ENCODE measurements around the gene RABL3. TPM values are rescaled to one million over a fixed set of nuclear protein-coding genes. Genes with fewer than 3 reads are reported as not detected.

The RABL3 gene, protein sequence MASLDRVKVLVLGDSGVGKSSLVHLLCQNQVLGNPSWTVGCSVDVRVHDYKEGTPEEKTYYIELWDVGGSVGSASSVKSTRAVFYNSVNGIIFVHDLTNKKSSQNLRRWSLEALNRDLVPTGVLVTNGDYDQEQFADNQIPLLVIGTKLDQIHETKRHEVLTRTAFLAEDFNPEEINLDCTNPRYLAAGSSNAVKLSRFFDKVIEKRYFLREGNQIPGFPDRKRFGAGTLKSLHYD
- polyA plus RNA-seq: 32.6 and 61.8 TPM in 2 replicates

DNA sequence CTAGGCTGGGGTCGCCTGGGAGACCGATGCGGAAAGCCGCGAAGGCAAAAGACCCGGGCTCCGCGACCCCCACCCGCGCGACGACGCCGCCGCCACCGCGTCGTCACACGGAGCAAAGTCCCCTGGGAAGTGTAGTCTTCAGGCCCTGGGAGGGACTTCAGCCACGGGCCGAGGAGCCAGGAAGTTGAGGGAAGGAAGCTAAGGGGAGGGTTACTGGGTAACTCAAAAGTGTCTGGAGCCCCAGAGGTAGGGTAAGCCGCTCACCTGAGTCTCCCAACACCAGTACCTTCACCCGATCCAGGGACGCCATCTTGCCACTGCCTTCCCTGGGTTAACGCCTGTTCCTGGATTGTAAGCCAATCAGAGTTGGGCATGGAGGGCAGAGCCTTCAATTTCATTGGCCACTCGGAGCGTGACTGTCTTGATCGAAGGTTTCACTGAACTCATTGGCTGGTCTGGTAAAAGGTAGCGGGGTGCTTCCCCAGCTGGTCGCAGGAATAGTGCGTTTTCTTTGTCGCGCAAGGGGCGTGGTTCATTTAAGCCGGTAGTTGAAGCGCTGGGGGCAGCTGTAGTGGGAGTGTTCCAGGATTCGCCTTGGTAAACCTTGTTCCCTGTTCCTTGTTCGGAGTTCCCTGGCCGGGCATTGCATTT is at the start of gene RABL3, which contains the start of gene GTF2E1:
Gene RABL3, minus strand, starts transcription at position 319 of the 651 bp plus-strand sequence. Its CDS starts 9 bp downstream, at position 310.
Gene GTF2E1, plus strand, starts transcription at position 547 of the 651 bp plus-strand sequence. CDS start 7,809 bp downstream, outside the sequence.

DNA sequence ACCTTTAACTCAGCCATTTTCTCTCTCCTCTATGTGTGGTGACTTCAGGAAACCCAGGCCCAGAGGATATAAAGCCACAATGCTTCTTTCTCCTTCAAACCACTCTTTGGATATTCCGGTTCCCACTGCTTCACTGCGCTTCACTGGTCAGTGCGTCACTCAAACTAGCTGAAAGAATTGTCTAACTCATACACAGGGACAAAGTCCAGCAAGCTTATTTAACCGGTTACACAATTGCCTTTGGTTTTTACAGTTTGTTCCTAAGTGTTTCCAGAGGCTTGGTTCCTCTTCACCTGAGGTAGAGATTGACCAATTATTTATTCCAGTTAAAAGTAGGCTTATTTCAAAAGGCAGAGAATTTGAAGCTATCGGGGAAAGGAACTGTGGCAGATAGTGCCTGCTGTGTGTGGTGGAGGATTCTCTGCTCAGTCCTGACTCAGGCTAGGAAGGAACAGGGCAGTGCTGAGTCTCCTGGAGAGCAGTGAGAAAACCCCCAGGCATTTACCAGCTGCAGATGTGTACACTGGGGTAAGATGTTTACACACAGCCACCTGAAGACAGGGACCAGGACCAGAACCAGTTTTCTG is 60.1 kb downstream of the RABL3 start, which contains the start of gene HGD:
Gene HGD, minus strand, starts transcription at position 145 of the 587 bp plus-strand sequence. Its CDS starts 128 bp downstream, at position 17.

Other genes starting within 250 kb of the RABL3 start
- 1,161 and 1,165 TPM in 2 replicates for gene NDUFB4, start 146.2 kb downstream of the RABL3 start, polyA plus RNA-seq
- gene HGD, start 60.3 kb downstream of the RABL3 start, polyA plus RNA-seq: not detected in 2 replicates
- gene GTF2E1, start 228 bp upstream of the RABL3 start, polyA plus RNA-seq: 8.8 and 9.1 TPM in 2 replicates
- 5.6 and 13.7 TPM in 2 replicates for gene STXBP5L, start 165.7 kb upstream of the RABL3 start, polyA plus RNA-seq